Stimulated activated naive CD8-positive, alpha-beta T cell treated with anti-CD3 and anti-CD28 coated beads, Interleukin-15, amount 100 ng/mL, for 72 hours (primary cell): ENCODE measurements around the gene OR4P4.

Experiments used
- ATAC-seq: fragments of 150-1000 bp; cut with Tn5 transposase; 2 replicates; pipeline ENCODE4 v1.10.0; 2021; ENCODE audit warnings: mild to moderate bottlenecking, moderate library complexity
- DNase-seq, 2 donors: peaks; one replicate each; pipeline ENCODE4 v3.0.0; 2021 to 2022
- H3K27ac Mint-ChIP-seq, 2 donors: one replicate each; pipeline ENCODE4 v1.8.0; 2022; ENCODE audit warnings: mild to moderate bottlenecking in 2 of 2, mixed read lengths in 2 of 2, moderate library complexity in 2 of 2
- H3K27me3 Mint-ChIP-seq: one replicate; pipeline ENCODE4 v1.8.0; 2022; ENCODE audit warnings: mixed read lengths
- H3K4me1 Mint-ChIP-seq: one replicate; pipeline ENCODE4 v1.8.0; 2022; ENCODE audit warnings: mild to moderate bottlenecking, mixed read lengths
- H3K4me3 Mint-ChIP-seq, 2 donors: one replicate each; pipeline ENCODE4 v1.8.0; 2022; ENCODE audit warnings: mild to moderate bottlenecking in 2 of 2, mixed read lengths in 2 of 2, moderate library complexity in 1 of 2
- H3K9me3 Mint-ChIP-seq, 2 donors: one replicate each; pipeline ENCODE4 v1.8.0; 2022; ENCODE audit warnings: mixed read lengths in 2 of 2

OR4P4 gene

GRCh38 chr11:55634813-55635212 lies at the start of gene OR4P4:
OR4P4 (plus strand) TSS chr11:55635113.
- Mint-ChIP-seq H3K27me3 (no peaks in the 10 kb centered on the region), H3K4me1 (no peaks in the 10 kb centered on the region), H3K4me3 (no peak within 1 kb of the TSS), H3K27ac (no peak within 1 kb of the TSS), H3K9me3 (peaks cover 13 to 15% of the 10 kb centered on the region in 2 donors)
- DNase-seq (no peak), ATAC-seq (no peak)

DNA sequence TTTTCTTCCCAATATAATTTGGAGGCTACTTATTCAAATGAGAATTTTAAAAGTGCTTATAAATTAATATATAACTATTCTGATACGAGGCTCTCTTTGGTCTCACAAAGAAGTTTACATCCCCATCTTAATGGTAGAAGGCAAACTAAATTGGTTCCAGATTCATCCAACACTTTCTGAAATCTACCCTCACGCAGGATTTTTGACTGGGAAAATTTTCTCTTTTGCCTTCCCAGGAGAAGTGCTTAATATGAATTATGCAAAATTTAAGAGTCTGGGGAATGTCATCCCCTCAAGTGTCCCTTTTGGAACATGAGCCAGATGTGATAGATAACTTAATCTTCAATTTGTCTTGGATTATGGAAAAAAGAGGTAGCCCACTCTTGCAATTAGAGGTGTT lies 27.4 kb upstream of the OR4P4 start, which contains the start of gene OR4C11:
Gene OR4C11 (minus strand): TSS at position 101 of the 400 bp plus-strand sequence. CDS start 3,272 bp downstream, outside the sequence.
- Mint-ChIP-seq H3K27me3 (no peaks in the 10 kb centered on the region), H3K4me3 (no peak within 1 kb of the TSS), H3K9me3 (peaks cover 6 to 10% of the 10 kb centered on the region in 2 donors), H3K27ac (no peak within 1 kb of the TSS), H3K4me1 (no peaks in the 10 kb centered on the region)
- DNase-seq (no peak), ATAC-seq (no peak)

DNA sequence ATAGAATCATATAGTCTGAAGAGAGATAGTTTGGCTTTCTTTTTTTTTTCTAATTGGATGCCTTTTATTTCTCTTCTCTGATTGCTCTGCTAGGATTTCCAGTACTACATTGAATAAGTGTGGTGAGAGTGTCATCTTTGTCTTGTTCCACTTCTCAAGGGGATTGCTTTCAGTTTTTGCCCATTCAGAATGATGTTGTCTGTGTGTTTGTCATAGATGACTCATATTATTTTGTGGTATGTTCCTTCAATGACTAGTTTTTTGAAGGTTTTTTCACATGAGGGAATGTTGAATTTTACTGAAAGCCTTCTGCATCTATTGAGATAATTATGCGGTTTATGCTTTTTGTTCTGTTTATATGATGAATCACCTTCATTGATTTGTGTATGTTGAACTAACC lies 10.4 kb upstream of the OR4P4 start:
- ATAC-seq (no peak), DNase-seq (no peak)
- Mint-ChIP-seq H3K27ac (no peak overlapping the region), H3K27me3 (no peaks in the 10 kb centered on the region), H3K4me1 (no peaks in the 10 kb centered on the region), H3K9me3 (peaks cover 22 to 54% of the 10 kb centered on the region in 2 donors), H3K4me3 (no peak overlapping the region)

DNA sequence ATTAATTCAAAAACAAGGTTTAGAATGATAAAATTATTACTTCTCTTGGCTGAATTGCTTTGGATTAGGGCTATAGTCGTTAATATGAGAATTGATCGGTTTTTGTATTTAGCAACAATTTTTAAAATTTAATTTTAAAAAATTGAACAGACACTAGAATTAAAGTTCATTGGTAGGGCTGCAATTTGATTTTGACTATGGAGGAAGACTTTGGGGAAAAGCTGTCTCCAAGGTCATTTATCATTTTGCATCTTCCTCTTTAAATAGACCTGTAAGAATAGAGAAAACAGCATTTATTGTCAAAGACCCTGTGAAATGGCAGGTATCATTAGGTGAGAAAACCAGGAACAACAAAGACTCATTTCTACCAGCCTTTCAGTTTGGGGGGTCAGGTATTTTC lies 13.1 kb downstream of the OR4P4 start, which contains the start of gene OR4S2:
Gene OR4S2 (plus strand): TSS at position 301 of the 400 bp plus-strand sequence. CDS start 2,577 bp downstream, outside the sequence.
- no peak for ATAC-seq
- no peak within 1 kb of the TSS for H3K4me3 Mint-ChIP-seq
- H3K4me1 Mint-ChIP-seq = no peaks in the 10 kb centered on the region

GRCh38 chr11:55652560-55652959 lies 17.6 kb downstream of the OR4P4 start:
- H3K9me3 Mint-ChIP-seq = peaks cover 17 to 30% of the 10 kb centered on the region in 2 donors
- no peak for ATAC-seq

More for the DNA sequence above, 13.1 kb downstream of the OR4P4 start, which contains the start of gene OR4S2:
- Mint-ChIP-seq H3K9me3 (peaks cover 17 to 36% of the 10 kb centered on the region in 2 donors), H3K27me3 (no peaks in the 10 kb centered on the region), H3K27ac (no peak within 1 kb of the TSS)
- no peak for DNase-seq

GRCh38 chr11:55655096-55655495 lies 20.2 kb downstream of the OR4P4 start:
- ATAC-seq = no peak
- no peak overlapping the region for H3K27ac Mint-ChIP-seq
- peaks cover 19 to 39% of the 10 kb centered on the region in 2 donors for H3K9me3 Mint-ChIP-seq
- H3K4me3 Mint-ChIP-seq = no peak overlapping the region
- no peak for DNase-seq
- no peaks in the 10 kb centered on the region for H3K4me1 Mint-ChIP-seq
- H3K27me3 Mint-ChIP-seq = no peaks in the 10 kb centered on the region

More at GRCh38 chr11:55652560-55652959, 17.6 kb downstream of the OR4P4 start:
- Mint-ChIP-seq H3K27ac (no peak overlapping the region), H3K4me3 (no peak overlapping the region), H3K27me3 (no peaks in the 10 kb centered on the region), H3K4me1 (no peaks in the 10 kb centered on the region)
- no peak for DNase-seq

GRCh38 chr11:55658031-55658573 lies 23.2 kb downstream of the OR4P4 start:
- H3K27me3 Mint-ChIP-seq = no peaks in the 10 kb centered on the region
- H3K9me3 Mint-ChIP-seq = peaks cover 16 to 41% of the 10 kb centered on the region in 2 donors
- DNase-seq (no peak), ATAC-seq (no peak)
- H3K27ac Mint-ChIP-seq = no peak overlapping the region
- no peak overlapping the region for H3K4me3 Mint-ChIP-seq
- no peaks in the 10 kb centered on the region for H3K4me1 Mint-ChIP-seq

GRCh38 chr11:55658608-55659007 lies 23.7 kb downstream of the OR4P4 start:
- H3K27ac Mint-ChIP-seq = no peak overlapping the region
- ATAC-seq (no peak), DNase-seq (no peak)
- no peaks in the 10 kb centered on the region for H3K4me1 Mint-ChIP-seq
- H3K4me3 Mint-ChIP-seq = no peak overlapping the region
- no peaks in the 10 kb centered on the region for H3K27me3 Mint-ChIP-seq
- H3K9me3 Mint-ChIP-seq = peaks cover 17 to 44% of the 10 kb centered on the region in 2 donors

DNA sequence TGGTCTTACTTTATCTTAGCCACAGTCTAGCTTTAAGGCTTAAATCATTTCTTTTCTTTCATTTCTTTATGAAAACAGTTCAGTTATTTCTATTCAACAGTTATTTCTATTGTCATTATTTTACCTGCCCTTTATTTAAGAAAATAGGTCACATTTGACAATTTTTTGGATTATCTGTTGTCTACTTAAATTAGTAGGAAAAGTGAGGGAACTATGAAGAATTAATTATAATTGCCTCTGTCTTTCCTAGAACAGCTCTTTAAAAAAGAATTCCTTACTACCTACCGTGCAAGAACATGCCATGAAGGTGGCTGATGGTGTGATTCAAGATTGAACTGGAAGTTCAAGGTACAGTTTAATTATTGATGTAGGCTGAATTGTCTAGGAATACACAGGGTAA lies 27.0 kb downstream of the OR4P4 start, which contains the start of gene OR4C6:
Gene OR4C6 (plus strand): TSS at position 301 of the 400 bp plus-strand sequence. CDS start 2,966 bp downstream, outside the sequence.
- H3K27me3 Mint-ChIP-seq = no peaks in the 10 kb centered on the region
- no peak for DNase-seq

DNA sequence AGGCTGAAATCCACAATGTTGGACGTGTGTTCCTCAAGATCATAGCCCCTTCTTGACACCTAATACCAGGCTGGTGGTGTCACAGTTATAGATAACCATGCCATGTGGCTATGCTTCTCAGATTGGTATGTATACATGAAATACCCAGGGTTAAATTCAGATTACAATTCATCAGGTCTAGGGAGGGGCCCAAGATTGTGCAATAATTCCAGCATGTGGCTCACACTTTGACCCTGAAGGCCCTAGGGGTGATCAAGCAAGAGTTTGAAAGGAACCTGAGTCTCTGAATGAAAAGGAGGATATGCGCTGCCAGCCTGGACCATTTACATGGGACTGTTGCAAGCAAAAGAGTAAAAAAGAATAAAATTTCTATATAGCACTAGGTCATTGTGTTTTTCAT lies 34.5 kb downstream of the OR4P4 start:
- no peak for DNase-seq
- H3K4me1 Mint-ChIP-seq = no peaks in the 10 kb centered on the region
- no peaks in the 10 kb centered on the region for H3K27me3 Mint-ChIP-seq
- H3K4me3 Mint-ChIP-seq = no peak overlapping the region
- no peak for ATAC-seq
- no peak overlapping the region for H3K27ac Mint-ChIP-seq
- H3K9me3 Mint-ChIP-seq = peaks cover 3 to 18% of the 10 kb centered on the region in 2 donors

More for the DNA sequence above, 27.0 kb downstream of the OR4P4 start, which contains the start of gene OR4C6:
- Mint-ChIP-seq H3K9me3 (peaks cover 17 to 43% of the 10 kb centered on the region in 2 donors), H3K4me3 (no peak within 1 kb of the TSS), H3K4me1 (no peaks in the 10 kb centered on the region), H3K27ac (no peak within 1 kb of the TSS)
- ATAC-seq = no peak

DNA sequence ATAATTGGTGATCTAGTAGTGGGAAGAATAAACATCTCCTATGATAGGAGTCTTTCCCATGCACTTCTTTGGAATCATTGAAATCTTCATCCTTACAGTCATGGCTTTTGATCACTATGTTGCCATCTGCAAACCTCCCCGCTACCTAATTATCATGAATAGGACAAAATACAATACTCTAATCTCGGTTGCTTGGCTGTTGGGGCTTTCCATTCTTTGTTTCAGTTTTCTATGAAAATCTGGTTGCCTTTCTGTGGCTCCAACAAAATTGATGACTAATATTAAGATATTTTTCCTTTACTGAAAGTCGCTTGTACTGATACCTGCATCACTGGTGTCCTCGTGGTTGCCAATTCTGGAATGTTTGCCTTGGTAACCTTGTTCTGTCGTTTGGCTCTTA lies 38.9 kb downstream of the OR4P4 start:
- ATAC-seq (no peak), DNase-seq (no peak)
- Mint-ChIP-seq H3K4me1 (no peaks in the 10 kb centered on the region), H3K27ac (no peak overlapping the region), H3K27me3 (no peaks in the 10 kb centered on the region), H3K9me3 (peaks cover 2 to 5% of the 10 kb centered on the region in 2 donors), H3K4me3 (no peak overlapping the region)
